Measurements from ENCODE around the gene YWHAB. TPM values are rescaled to one million over a fixed set of nuclear protein-coding genes. Genes with fewer than 3 reads are reported as not detected.

Gene YWHAB
- total RNA-seq (77.6 and 89.7 TPM in 2 replicates), polyA plus RNA-seq (282 and 321 TPM in 2 replicates), polyA minus RNA-seq (ENCODE audit: low replicate concordance) (25.4 and 28.5 TPM in 2 replicates)
- polyA plus RNA-seq (2012), result 225 and 241 TPM in 2 replicates

DNA sequence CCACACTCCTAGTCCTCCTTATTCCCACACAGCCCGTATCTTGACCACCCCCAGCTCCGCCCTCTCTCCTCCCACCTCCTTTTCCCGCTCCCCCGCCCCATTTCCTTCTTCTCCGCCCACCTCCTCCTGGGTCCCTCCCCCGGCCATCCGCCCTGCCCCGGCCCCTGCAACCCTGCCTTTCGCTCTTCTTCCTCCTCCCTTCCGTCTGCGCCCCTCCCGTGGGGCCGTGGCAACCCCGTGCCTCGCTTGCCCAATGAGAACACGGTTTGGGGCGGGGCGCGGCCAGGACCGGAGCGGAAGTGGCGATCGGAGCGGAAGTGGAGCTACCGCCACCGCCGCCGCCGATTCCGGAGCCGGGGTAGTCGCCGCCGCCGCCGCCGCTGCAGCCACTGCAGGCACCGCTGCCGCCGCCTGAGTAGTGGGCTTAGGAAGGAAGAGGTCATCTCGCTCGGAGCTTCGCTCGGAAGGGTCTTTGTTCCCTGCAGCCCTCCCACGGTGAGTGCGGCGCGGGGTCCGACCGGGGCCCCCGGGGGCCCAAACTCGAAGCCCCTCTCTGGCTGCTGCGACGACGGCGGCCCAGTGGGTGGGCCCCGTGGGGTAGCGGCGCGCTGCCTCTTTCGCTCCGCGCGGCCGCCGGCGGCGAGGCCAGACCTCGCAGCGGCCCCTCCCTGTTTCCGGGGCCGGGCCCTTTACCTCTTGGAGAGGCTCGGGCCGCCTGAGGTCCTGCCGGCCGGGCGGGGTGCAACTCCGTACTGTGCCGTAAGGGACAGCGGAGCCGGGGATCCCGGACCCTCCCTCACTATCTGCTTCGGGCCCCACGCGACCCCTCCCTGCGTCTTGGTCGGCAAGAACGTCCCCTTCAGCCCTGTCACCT is at the start of gene YWHAB:
YWHAB (plus strand) TSS at position 314 of the 874 bp plus-strand sequence. CDS start 15,829 bp downstream, outside the sequence.
- DNase-seq (ENCODE audit: low read depth in 2 of 2), result peak; percentile 96 to 97
- Histone ChIP-seq H3K79me2 (ENCODE audit: control insufficient read depth, insufficient read depth, low read length) (peaks cover 50% of the 10 kb centered on the region), H2AFZ (ENCODE audit: low read length) (peak within 1 kb of the TSS; percentile 93), H3K4me1 (ENCODE audit: control insufficient read depth, extremely low read depth, insufficient read depth, low read length) (no peaks in the 10 kb centered on the region), H3K4me3 (replicated peaks in 1 of 4; ENCODE audit: control extremely low read depth in 1 of 4, insufficient read depth in 1 of 4, low read depth in 3 of 4, low read length in 4 of 4) (peak within 1 kb of the TSS; percentile 80 to 99 (median 89)), H3K9ac (ENCODE audit: insufficient read depth, low read length) (peak within 1 kb of the TSS; percentile 97), H4K20me1 (ENCODE audit: control insufficient read depth, extremely low read depth, insufficient read depth, low read length) (peaks cover 7% of the 10 kb centered on the region), H3K27me3 (ENCODE audit: control insufficient read depth, insufficient read depth, low read length) (no peaks in the 10 kb centered on the region), H3K4me2 (ENCODE audit: extremely low read depth, insufficient read depth, low read length) (peak within 1 kb of the TSS; percentile 89), H3K36me3 (ENCODE audit: control insufficient read depth, insufficient read depth, low read length) (peaks cover 2% of the 10 kb centered on the region), H3K27ac (ENCODE audit: insufficient read depth, low read length) (peak within 1 kb of the TSS; percentile 93), H3K9me3 (ENCODE audit: control insufficient read depth, insufficient read depth, low read depth, low read length) (no peaks in the 10 kb centered on the region)
- no peak for TF ChIP-seq EZH2 (IDR thresholded peaks at IDR 0.05; ENCODE audit: low read length, missing control alignments)
- TF ChIP-seq, protein P1, sequence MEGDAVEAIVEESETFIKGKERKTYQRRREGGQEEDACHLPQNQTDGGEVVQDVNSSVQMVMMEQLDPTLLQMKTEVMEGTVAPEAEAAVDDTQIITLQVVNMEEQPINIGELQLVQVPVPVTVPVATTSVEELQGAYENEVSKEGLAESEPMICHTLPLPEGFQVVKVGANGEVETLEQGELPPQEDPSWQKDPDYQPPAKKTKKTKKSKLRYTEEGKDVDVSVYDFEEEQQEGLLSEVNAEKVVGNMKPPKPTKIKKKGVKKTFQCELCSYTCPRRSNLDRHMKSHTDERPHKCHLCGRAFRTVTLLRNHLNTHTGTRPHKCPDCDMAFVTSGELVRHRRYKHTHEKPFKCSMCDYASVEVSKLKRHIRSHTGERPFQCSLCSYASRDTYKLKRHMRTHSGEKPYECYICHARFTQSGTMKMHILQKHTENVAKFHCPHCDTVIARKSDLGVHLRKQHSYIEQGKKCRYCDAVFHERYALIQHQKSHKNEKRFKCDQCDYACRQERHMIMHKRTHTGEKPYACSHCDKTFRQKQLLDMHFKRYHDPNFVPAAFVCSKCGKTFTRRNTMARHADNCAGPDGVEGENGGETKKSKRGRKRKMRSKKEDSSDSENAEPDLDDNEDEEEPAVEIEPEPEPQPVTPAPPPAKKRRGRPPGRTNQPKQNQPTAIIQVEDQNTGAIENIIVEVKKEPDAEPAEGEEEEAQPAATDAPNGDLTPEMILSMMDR (conservative IDR thresholded peaks at IDR 0.05 in 1 of 2, IDR thresholded peaks at IDR 0.05 in 1 of 2; ENCODE audit: low read depth in 1 of 2, low read length in 2 of 2), result no peak

DNA sequence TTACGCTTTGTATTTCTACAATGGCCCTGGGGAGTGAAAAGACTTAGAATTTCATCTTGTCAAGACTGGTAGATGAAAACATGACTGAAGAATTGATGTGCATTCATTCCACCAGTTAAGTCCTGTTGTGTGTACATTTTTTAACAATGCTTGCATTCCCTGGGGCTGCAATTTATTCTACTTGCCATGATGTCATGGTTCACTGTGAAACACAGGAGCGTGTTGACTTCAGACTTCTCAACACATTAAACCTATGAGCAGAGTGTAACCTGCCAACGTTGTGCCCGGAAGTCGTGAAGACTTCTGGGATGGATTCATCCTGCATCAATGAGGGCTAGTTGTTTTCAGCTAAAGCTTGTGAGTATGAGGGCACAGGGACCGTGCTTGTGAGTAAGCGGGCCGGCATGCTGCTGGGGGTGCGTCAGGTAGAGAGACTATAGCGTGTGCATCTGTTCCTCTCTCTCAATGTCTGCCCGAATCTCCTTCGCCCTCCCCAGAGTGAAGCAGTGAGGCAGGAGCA is 48.8 kb upstream of the YWHAB start:
- Histone ChIP-seq H3K36me3 (ENCODE audit: control insufficient read depth, insufficient read depth, low read length) (no peaks in the 10 kb centered on the region), H2AFZ (ENCODE audit: low read length) (no peak overlapping the region), H3K4me2 (ENCODE audit: extremely low read depth, insufficient read depth, low read length) (no peak overlapping the region), H3K9me3 (ENCODE audit: control insufficient read depth, insufficient read depth, low read depth, low read length) (no peaks in the 10 kb centered on the region), H3K4me3 (replicated peaks in 1 of 4; ENCODE audit: control extremely low read depth in 1 of 4, insufficient read depth in 1 of 4, low read depth in 3 of 4, low read length in 4 of 4) (no peak overlapping the region), H3K9ac (ENCODE audit: insufficient read depth, low read length) (no peak overlapping the region), H3K4me1 (ENCODE audit: control insufficient read depth, extremely low read depth, insufficient read depth, low read length) (no peaks in the 10 kb centered on the region), H3K27me3 (ENCODE audit: control insufficient read depth, insufficient read depth, low read length) (peaks cover 11% of the 10 kb centered on the region), H3K79me2 (ENCODE audit: control insufficient read depth, insufficient read depth, low read length) (no peaks in the 10 kb centered on the region), H3K27ac (ENCODE audit: insufficient read depth, low read length) (no peak overlapping the region), H4K20me1 (ENCODE audit: control insufficient read depth, extremely low read depth, insufficient read depth, low read length) (no peaks in the 10 kb centered on the region)
- no peak for DNase-seq (ENCODE audit: low read depth in 2 of 2)
- TF ChIP-seq EZH2 (IDR thresholded peaks at IDR 0.05; ENCODE audit: low read length, missing control alignments), result no peak
- TF ChIP-seq, protein P1 (conservative IDR thresholded peaks at IDR 0.05 in 1 of 2, IDR thresholded peaks at IDR 0.05 in 1 of 2; ENCODE audit: low read depth in 1 of 2, low read length in 2 of 2), result no peak

DNA sequence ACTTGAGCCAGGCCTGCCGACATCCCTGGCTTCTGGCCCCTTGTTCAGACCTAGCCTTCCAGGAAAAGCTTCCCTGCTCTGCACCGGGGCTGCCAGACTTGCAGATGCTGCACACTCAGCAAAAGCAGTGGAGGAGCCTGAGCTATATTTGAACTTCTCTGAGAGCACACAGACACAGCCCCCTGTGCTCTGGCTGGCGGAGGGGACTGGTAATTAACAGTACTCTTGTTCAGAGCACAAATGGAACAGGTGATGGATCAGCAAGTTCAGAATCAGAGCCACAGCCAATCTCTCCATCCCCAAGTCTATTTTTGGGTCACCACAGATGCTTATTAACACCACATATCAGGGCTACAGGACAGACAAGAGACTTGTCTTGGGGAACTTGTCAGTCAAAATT is 47.6 kb upstream of the YWHAB start:
- Histone ChIP-seq H3K9ac (ENCODE audit: insufficient read depth, low read length) (no peak overlapping the region), H4K20me1 (ENCODE audit: control insufficient read depth, extremely low read depth, insufficient read depth, low read length) (no peaks in the 10 kb centered on the region), H3K9me3 (ENCODE audit: control insufficient read depth, insufficient read depth, low read depth, low read length) (no peaks in the 10 kb centered on the region), H3K4me2 (ENCODE audit: extremely low read depth, insufficient read depth, low read length) (no peak overlapping the region), H3K4me3 (replicated peaks in 1 of 4; ENCODE audit: control extremely low read depth in 1 of 4, insufficient read depth in 1 of 4, low read depth in 3 of 4, low read length in 4 of 4) (no peak overlapping the region), H3K27me3 (ENCODE audit: control insufficient read depth, insufficient read depth, low read length) (peaks cover 11% of the 10 kb centered on the region), H2AFZ (ENCODE audit: low read length) (no peak overlapping the region), H3K27ac (ENCODE audit: insufficient read depth, low read length) (no peak overlapping the region), H3K36me3 (ENCODE audit: control insufficient read depth, insufficient read depth, low read length) (no peaks in the 10 kb centered on the region), H3K4me1 (ENCODE audit: control insufficient read depth, extremely low read depth, insufficient read depth, low read length) (no peaks in the 10 kb centered on the region), H3K79me2 (ENCODE audit: control insufficient read depth, insufficient read depth, low read length) (no peaks in the 10 kb centered on the region)
- no peak for TF ChIP-seq EZH2 (IDR thresholded peaks at IDR 0.05; ENCODE audit: low read length, missing control alignments)
- TF ChIP-seq, protein P1 (conservative IDR thresholded peaks at IDR 0.05 in 1 of 2, IDR thresholded peaks at IDR 0.05 in 1 of 2; ENCODE audit: low read depth in 1 of 2, low read length in 2 of 2), result no peak
- no peak for DNase-seq (ENCODE audit: low read depth in 2 of 2)

Data from fibroblast of lung (primary cell).